MM.1S (cell line): ENCODE data around the gene PEAK1.

Experiments used
- DNase-seq: peaks from one replicate; pipeline ENCODE4 v3.0.0-alpha.2; 2015
- H2AFZ ChIP-seq: fragments of 300-600 bp; sonication (generic); 2 replicates; pipeline ENCODE4 v1.6.0; 2016; ENCODE audit warnings: antibody characterized with exemption, low read length
- H3F3A ChIP-seq: fragments of 300-600 bp; sonication (generic); 2 replicates; pipeline ENCODE4 v1.6.1; 2016; ENCODE audit warnings: mild to moderate bottlenecking, antibody characterized with exemption, low read length, moderate library complexity, mixed read lengths; ENCODE audit not compliant: insufficient read depth
- H3K27ac ChIP-seq: fragments of 300-600 bp; sonication (generic); 2 replicates; pipeline ENCODE4 v1.5.1; 2016; ENCODE audit warnings: mild to moderate bottlenecking, low read length
- H3K27me3 ChIP-seq: fragments of 300-600 bp; sonication (generic); replicated peaks from 2 replicates; pipeline ENCODE4 v1.6.0; 2016; ENCODE audit warnings: low read length; ENCODE audit not compliant: insufficient read depth
- H3K36me3 ChIP-seq: fragments of 300-600 bp; sonication (generic); replicated peaks from 2 replicates; pipeline ENCODE4 v1.6.1; 2016; ENCODE audit warnings: mild to moderate bottlenecking, low read length, mixed read lengths; ENCODE audit not compliant: insufficient read depth
- H3K4me1 ChIP-seq: fragments of 300-600 bp; sonication (generic); 2 replicates; pipeline ENCODE4 v1.6.1; 2016; ENCODE audit warnings: low read length, mixed read lengths
- H3K4me2 ChIP-seq: fragments of 300-600 bp; sonication (generic); 2 replicates; pipeline ENCODE4 v1.6.0; 2016; ENCODE audit warnings: low read depth, low read length
- H3K4me3 ChIP-seq: fragments of 300-600 bp; sonication (generic); 2 replicates; pipeline ENCODE4 v1.5.1; 2016; ENCODE audit warnings: low read length, mixed read lengths
- H3K79me2 ChIP-seq: fragments of 300-600 bp; sonication (generic); 2 replicates; pipeline ENCODE4 v1.6.1; 2016; ENCODE audit warnings: mixed run types, low read length, mixed read lengths
- H3K9ac ChIP-seq: fragments of 300-600 bp; sonication (generic); 2 replicates; pipeline ENCODE4 v1.6.1; 2016; ENCODE audit warnings: low read length, mixed read lengths
- H3K9me2 ChIP-seq: fragments of 300-600 bp; sonication (generic); replicated peaks from 2 replicates; pipeline ENCODE4 v1.6.1; 2016; ENCODE audit warnings: mild to moderate bottlenecking, low read length, mixed read lengths; ENCODE audit not compliant: insufficient read depth
- H3K9me3 ChIP-seq: fragments of 300-600 bp; sonication (generic); replicated peaks from 2 replicates; pipeline ENCODE4 v1.6.1; 2016; ENCODE audit warnings: mild to moderate bottlenecking, low read length, mixed read lengths; ENCODE audit not compliant: insufficient read depth
- H4K20me1 ChIP-seq: fragments of 300-600 bp; sonication (generic); 2 replicates; pipeline ENCODE4 v1.6.1; 2016; ENCODE audit warnings: mild to moderate bottlenecking, low read length, moderate library complexity, mixed read lengths; ENCODE audit not compliant: insufficient read depth
- EZH2 ChIP-seq: fragments of 300-600 bp; sonication (generic); optimal IDR thresholded peaks from 2 replicates; pipeline ENCODE3; 2017; ENCODE audit warnings: low read depth, mild to moderate bottlenecking, antibody characterized with exemption, low read length, mixed read lengths
- EZH2phosphoT487 ChIP-seq: fragments of 300-600 bp; sonication (generic); IDR thresholded peaks from 2 replicates; pipeline ENCODE4 v1.6.1; 2018; ENCODE audit warnings: antibody characterized with exemption, low read length
- TF ChIP-seq, protein P1 (sequence below): fragments of 300-600 bp; sonication (generic); IDR thresholded peaks from 2 replicates; pipeline ENCODE4 v1.5.1; 2016; ENCODE audit warnings: antibody characterized with exemption, low read length, mixed read lengths

Gene PEAK1

DNA sequence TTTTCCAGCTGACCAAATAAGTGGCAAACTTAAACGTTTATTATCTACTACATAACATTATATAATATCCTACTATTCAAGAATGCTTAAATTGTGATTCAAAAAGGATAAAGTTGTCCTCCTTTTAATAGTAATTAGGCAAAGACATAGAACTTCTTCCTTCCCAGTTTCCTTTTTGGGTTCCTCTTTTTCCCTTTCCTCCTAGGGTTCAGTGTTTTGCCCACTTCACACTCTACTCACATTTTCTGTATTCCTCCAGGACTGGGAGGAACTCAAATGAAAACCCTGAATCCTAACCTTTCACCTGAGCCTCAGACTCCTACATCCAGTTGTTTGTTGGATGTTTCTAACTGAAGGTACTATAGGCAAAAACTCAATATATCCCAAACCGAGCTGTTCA, 132.5 kb downstream of the PEAK1 start:
- Histone ChIP-seq H3K4me1 (no peaks in the 10 kb centered on the region), H3K9ac (no peak overlapping the region), H3K9me2 (no peaks in the 10 kb centered on the region), H3F3A (no peaks in the 10 kb centered on the region), H3K4me3 (no peak overlapping the region), H3K27me3 (no peaks in the 10 kb centered on the region), H4K20me1 (no peaks in the 10 kb centered on the region), H3K27ac (no peak overlapping the region), H2AFZ (no peak overlapping the region), H3K9me3 (no peaks in the 10 kb centered on the region), H3K36me3 (no peaks in the 10 kb centered on the region), H3K4me2 (no peak overlapping the region), H3K79me2 (no peaks in the 10 kb centered on the region)
- TF ChIP-seq, protein P1, sequence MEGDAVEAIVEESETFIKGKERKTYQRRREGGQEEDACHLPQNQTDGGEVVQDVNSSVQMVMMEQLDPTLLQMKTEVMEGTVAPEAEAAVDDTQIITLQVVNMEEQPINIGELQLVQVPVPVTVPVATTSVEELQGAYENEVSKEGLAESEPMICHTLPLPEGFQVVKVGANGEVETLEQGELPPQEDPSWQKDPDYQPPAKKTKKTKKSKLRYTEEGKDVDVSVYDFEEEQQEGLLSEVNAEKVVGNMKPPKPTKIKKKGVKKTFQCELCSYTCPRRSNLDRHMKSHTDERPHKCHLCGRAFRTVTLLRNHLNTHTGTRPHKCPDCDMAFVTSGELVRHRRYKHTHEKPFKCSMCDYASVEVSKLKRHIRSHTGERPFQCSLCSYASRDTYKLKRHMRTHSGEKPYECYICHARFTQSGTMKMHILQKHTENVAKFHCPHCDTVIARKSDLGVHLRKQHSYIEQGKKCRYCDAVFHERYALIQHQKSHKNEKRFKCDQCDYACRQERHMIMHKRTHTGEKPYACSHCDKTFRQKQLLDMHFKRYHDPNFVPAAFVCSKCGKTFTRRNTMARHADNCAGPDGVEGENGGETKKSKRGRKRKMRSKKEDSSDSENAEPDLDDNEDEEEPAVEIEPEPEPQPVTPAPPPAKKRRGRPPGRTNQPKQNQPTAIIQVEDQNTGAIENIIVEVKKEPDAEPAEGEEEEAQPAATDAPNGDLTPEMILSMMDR, result no peak
- TF ChIP-seq EZH2 (no peak), EZH2phosphoT487 (no peak)
- no peak for DNase-seq

DNA sequence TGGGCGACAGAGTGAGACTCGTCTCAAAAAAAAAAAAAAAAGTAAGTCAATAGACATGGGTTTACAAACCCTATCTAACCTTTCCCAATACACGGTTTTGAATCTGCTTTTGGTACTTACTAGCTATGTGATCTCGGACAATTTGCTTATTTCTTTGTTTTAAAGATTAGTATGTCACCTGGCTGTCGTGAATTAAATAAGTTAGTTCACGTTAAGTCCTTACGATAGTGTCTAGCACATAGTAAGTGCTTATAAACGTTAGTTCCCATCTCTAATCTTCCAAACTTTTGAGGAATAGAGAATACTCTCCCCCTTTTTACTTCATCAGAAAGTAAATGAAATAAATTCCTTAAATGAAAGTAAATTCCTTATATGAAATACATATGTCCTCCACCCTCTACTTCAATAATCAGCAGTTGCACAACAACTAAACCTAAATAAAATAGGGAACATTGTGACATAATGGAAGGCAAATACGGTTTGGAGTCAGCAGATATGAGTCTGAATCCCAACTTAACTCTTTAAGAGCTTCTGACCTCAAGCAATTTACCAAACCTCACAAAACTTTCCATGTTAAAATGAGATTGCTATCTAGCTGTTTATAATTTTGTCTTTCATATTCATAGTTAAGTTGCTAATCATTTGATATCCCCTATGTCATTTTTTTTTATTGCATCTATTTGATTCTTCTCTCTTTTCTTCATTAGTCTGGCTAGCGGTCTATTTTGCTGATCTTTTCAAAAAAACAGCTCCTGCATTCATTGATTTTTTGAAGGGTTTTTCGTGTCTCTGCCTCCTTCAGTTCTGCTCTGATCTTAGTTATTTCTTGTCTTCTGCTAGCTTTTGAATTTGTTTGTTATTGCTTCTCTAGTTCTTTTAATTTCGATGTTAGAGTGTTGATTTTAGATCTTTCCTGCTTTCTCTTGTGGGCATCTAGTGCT, 134.6 kb downstream of the PEAK1 start:
- no peak overlapping the region for H2AFZ ChIP-seq
- H3K9me2 ChIP-seq, result no peaks in the 10 kb centered on the region
- H3K4me2 ChIP-seq, result no peak overlapping the region
- no peaks in the 10 kb centered on the region for H3K79me2 ChIP-seq
- H4K20me1 ChIP-seq, result no peaks in the 10 kb centered on the region
- H3K27ac ChIP-seq, result no peak overlapping the region
- no peak for DNase-seq
- H3K4me3 ChIP-seq, result no peak overlapping the region
- TF ChIP-seq, protein P1, result no peak
- no peak for TF ChIP-seq EZH2
- no peak for TF ChIP-seq EZH2phosphoT487
- no peaks in the 10 kb centered on the region for H3K9me3 ChIP-seq
- H3K27me3 ChIP-seq, result no peaks in the 10 kb centered on the region
- H3K4me1 ChIP-seq, result no peaks in the 10 kb centered on the region
- no peaks in the 10 kb centered on the region for H3F3A ChIP-seq
- no peak overlapping the region for H3K9ac ChIP-seq
- no peaks in the 10 kb centered on the region for H3K36me3 ChIP-seq

DNA sequence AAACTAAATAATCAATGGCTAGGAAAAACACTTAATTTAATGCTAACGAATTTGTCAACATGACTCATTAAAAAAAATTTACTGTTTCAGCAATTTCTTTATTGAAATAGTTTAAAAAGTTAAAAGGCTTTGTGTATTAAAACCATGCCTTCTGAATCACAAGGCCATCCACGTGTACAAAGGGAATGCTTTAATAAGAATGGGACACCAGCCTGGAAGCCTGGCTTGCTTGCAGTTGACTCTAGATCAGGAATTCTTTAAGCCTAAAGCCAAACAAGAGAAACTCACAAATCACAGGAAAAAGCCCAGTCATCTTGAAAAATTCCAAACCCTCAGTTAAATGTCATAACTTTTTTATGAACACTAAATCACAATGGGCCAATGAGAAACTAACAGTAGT, 137.6 kb downstream of the PEAK1 start:
- no peak for DNase-seq
- H3K4me2 ChIP-seq, result no peak overlapping the region

More for the DNA sequence above, 137.6 kb downstream of the PEAK1 start:
- H3K9me2 ChIP-seq, result no peaks in the 10 kb centered on the region
- TF ChIP-seq EZH2phosphoT487, result no peak
- no peak for TF ChIP-seq EZH2
- TF ChIP-seq, protein P1, result no peak
- H3K27me3 ChIP-seq, result no peaks in the 10 kb centered on the region
- no peaks in the 10 kb centered on the region for H3K9me3 ChIP-seq
- no peaks in the 10 kb centered on the region for H3K79me2 ChIP-seq
- no peak overlapping the region for H3K4me3 ChIP-seq
- H3F3A ChIP-seq, result no peaks in the 10 kb centered on the region
- H3K27ac ChIP-seq, result no peak overlapping the region
- H2AFZ ChIP-seq, result no peak overlapping the region
- no peaks in the 10 kb centered on the region for H3K36me3 ChIP-seq
- H3K9ac ChIP-seq, result no peak overlapping the region
- no peaks in the 10 kb centered on the region for H4K20me1 ChIP-seq
- H3K4me1 ChIP-seq, result no peaks in the 10 kb centered on the region
